NT2/D1 (cell line): Measurements from ENCODE around the gene FBXO2.

Experiments used
- DNase-seq: peaks from one replicate; pipeline ENCODE4 v3.0.0-alpha.2; 2011; ENCODE audit warnings: low read depth, low spot score
- H3K27me3 ChIP-seq: 2 replicates; pipeline ENCODE4 v1.6.0; 2011; ENCODE audit warnings: mild to moderate bottlenecking; ENCODE audit not compliant: insufficient read length, insufficient read depth
- H3K36me3 ChIP-seq: 2 replicates; pipeline ENCODE4 v1.6.1; 2011; ENCODE audit warnings: mild to moderate bottlenecking, low read length, mixed read lengths; ENCODE audit not compliant: insufficient read depth, insufficient read length
- H3K4me1 ChIP-seq: 2 replicates; pipeline ENCODE4 v1.5.1; 2011; ENCODE audit not compliant: insufficient read depth, insufficient read length
- H3K4me3 ChIP-seq: 2 replicates; pipeline ENCODE4 v1.5.1; 2011; ENCODE audit warnings: low read depth; ENCODE audit not compliant: insufficient read length
- H3K9ac ChIP-seq: 2 replicates; pipeline ENCODE4 v1.6.0; 2011; ENCODE audit warnings: low read depth; ENCODE audit not compliant: insufficient read length
- H3K9me3 ChIP-seq: 2 replicates; pipeline ENCODE4 v1.5.1; 2011; ENCODE audit warnings: mild to moderate bottlenecking, low read length; ENCODE audit not compliant: insufficient read depth
- SUZ12 ChIP-seq: IDR thresholded peaks from 2 replicates; pipeline ENCODE4 v1.6.1; 2011; ENCODE audit not compliant: insufficient read length, insufficient read depth; ENCODE audit errors: extremely low read depth
- YY1 ChIP-seq: IDR thresholded peaks from 2 replicates; pipeline ENCODE4 v1.6.1; 2011; ENCODE audit not compliant: insufficient read length, insufficient read depth
- ZNF274 ChIP-seq: IDR thresholded peaks from 2 replicates; pipeline ENCODE4 v1.6.1; 2011; ENCODE audit warnings: mild to moderate bottlenecking, low read depth, low read length

Gene FBXO2

GRCh38 chr1:11650331-11650991 is 3.8 kb downstream of the FBXO2 start:
- Histone ChIP-seq H3K9ac (peak overlapping the region; percentile 65), H3K9me3 (no peaks in the 10 kb centered on the region), H3K4me1 (peaks cover 25% of the 10 kb centered on the region), H3K4me3 (no peak overlapping the region), H3K27me3 (peaks cover 14% of the 10 kb centered on the region), H3K36me3 (no peaks in the 10 kb centered on the region)
- DNase-seq, result peak; percentile 50
- TF ChIP-seq SUZ12 (no peak), YY1 (no peak), ZNF274 (no peak)

GRCh38 chr1:11649624-11650330 is 4.5 kb downstream of the FBXO2 start:
- Histone ChIP-seq H3K4me1 (peaks cover 25% of the 10 kb centered on the region), H3K27me3 (peaks cover 14% of the 10 kb centered on the region), H3K9ac (peak overlapping the region; percentile 42), H3K36me3 (no peaks in the 10 kb centered on the region), H3K9me3 (no peaks in the 10 kb centered on the region), H3K4me3 (no peak overlapping the region)
- DNase-seq, result no peak
- TF ChIP-seq YY1 (no peak), SUZ12 (no peak)

GRCh38 chr1:11649237-11649623 is 5.0 kb downstream of the FBXO2 start:
- Histone ChIP-seq H3K36me3 (no peaks in the 10 kb centered on the region), H3K4me3 (no peak overlapping the region), H3K9ac (no peak overlapping the region), H3K4me1 (peaks cover 25% of the 10 kb centered on the region), H3K27me3 (peaks cover 14% of the 10 kb centered on the region), H3K9me3 (no peaks in the 10 kb centered on the region)
- no peak for DNase-seq
- no peak for TF ChIP-seq ZNF274
- no peak for TF ChIP-seq YY1
- no peak for TF ChIP-seq SUZ12

- TF ChIP-seq SUZ12 (no peak), YY1 (no peak), ZNF274 (no peak)
- Histone ChIP-seq H3K36me3 (no peaks in the 10 kb centered on the region), H3K4me1 (peaks cover 25% of the 10 kb centered on the region), H3K9me3 (no peaks in the 10 kb centered on the region), H3K27me3 (peaks cover 14% of the 10 kb centered on the region), H3K4me3 (no peak overlapping the region), H3K9ac (peak overlapping the region; percentile 32)
- no peak for DNase-seq
These were observed 5.5 kb downstream of the FBXO2 start for GRCh38 chr1:11648732-11649158.

GRCh38 chr1:11648039-11648438 is 6.2 kb downstream of the FBXO2 start:
- Histone ChIP-seq H3K36me3 (no peaks in the 10 kb centered on the region), H3K9me3 (no peaks in the 10 kb centered on the region), H3K4me3 (no peak overlapping the region), H3K4me1 (peaks cover 25% of the 10 kb centered on the region), H3K27me3 (peaks cover 14% of the 10 kb centered on the region), H3K9ac (no peak overlapping the region)
- no peak for DNase-seq
- TF ChIP-seq YY1 (no peak), ZNF274 (no peak), SUZ12 (no peak)

GRCh38 chr1:11647333-11647732 is 6.9 kb downstream of the FBXO2 start:
- Histone ChIP-seq H3K9me3 (no peaks in the 10 kb centered on the region), H3K27me3 (peaks cover 9% of the 10 kb centered on the region), H3K9ac (no peak overlapping the region), H3K4me3 (no peak overlapping the region), H3K4me1 (peaks cover 18% of the 10 kb centered on the region), H3K36me3 (no peaks in the 10 kb centered on the region)
- TF ChIP-seq YY1, result no peak
- no peak for TF ChIP-seq ZNF274
- no peak for TF ChIP-seq SUZ12
- DNase-seq, result no peak

GRCh38 chr1:11646317-11646716 is 7.9 kb downstream of the FBXO2 start:
- DNase-seq, result no peak
- TF ChIP-seq ZNF274, result no peak
- no peak for TF ChIP-seq YY1
- no peak for TF ChIP-seq SUZ12
- Histone ChIP-seq H3K36me3 (no peaks in the 10 kb centered on the region), H3K9ac (no peak overlapping the region), H3K27me3 (peaks cover 1% of the 10 kb centered on the region), H3K4me3 (no peak overlapping the region), H3K9me3 (no peaks in the 10 kb centered on the region), H3K4me1 (peaks cover 16% of the 10 kb centered on the region)
